DND-41 (cell line): ENCODE measurements around the gene PLPP3.

Experiments
- CTCF ChIP-seq: IDR thresholded peaks from 2 replicates; pipeline ENCODE4 v1.5.1; 2012; ENCODE audit warnings: borderline replicate concordance, low read length, moderate library complexity, mild to moderate bottlenecking; ENCODE audit not compliant: poor library complexity, severe bottlenecking; ENCODE audit errors: extremely low read depth
- EZH2 ChIP-seq: IDR thresholded peaks from 3 replicates; pipeline ENCODE4 v1.6.1; 2012; ENCODE audit warnings: borderline replicate concordance, low read depth, mild to moderate bottlenecking, moderate library complexity, low read length, inconsistent platforms; ENCODE audit not compliant: severe bottlenecking

DNA sequence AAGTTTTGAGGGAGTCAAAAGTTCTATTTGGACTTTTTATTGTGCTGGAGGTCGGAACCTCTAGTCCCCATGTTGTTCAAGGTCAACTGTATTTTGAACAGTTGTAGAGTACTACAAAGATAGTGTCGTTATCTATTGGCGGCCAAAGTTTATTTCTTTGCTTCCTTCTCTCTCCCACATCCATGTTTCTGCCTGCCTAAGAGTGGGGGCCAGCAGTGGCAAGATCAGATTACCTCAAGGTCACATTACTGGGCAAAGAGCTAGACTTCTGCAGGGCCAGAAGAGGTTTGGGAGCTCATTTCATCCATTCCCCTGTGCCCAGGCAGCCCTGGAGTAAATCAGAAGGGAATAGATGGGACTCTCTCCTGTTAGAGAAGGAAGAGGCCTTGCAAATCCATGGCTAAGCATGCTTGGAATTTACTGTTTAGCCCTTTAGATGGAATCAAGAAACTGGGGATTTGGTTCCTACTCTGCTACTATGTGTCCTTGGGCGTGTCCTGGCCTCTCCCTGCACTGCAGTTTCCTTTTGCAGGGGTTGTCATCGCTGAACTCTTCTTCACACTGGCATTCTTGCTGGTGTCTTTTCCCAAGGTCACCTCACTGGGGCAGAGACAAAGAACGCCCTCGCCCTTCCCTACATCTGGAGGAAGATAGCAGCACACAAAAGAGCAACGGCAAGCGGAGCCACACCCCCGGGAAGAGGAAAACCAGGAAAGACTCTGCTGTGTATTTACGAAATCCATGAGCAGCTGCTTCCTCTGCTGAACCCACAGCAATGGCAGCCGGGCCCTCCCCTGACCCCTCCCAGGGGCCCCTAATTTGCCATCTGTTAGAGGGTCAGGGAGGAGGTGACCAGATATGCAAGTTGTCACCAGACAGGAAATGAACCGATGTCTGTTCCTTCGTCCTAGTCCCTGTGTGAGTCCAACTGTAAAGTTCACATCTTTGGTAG is 73.3 kb downstream of the PLPP3 start:
- TF ChIP-seq CTCF (no peak), EZH2 (no peak)
